ENCODE measurements around the gene TNFRSF14.

TNFRSF14 gene

GRCh38 chr1:2605509-2606395 is 49.6 kb downstream of the TNFRSF14 start:
- no peak for TF ChIP-seq CTCF (IDR thresholded peaks at IDR 0.05; ENCODE audit: control insufficient read depth, insufficient read depth, low read depth, low read length, missing control alignments)
- no peak overlapping the region for H3K4me3 ChIP-seq (ENCODE audit: control insufficient read depth, low read depth, low read length)
- DNase-seq (ENCODE audit: low read depth) = no peak

GRCh38 chr1:2606396-2606880 is 50.3 kb downstream of the TNFRSF14 start:
- no peak overlapping the region for H3K4me3 ChIP-seq (ENCODE audit: control insufficient read depth, low read depth, low read length)
- TF ChIP-seq CTCF (IDR thresholded peaks at IDR 0.05; ENCODE audit: control insufficient read depth, insufficient read depth, low read depth, low read length, missing control alignments) = no peak
- DNase-seq (ENCODE audit: low read depth) = no peak

GRCh38 chr1:2606881-2607621 is 50.9 kb downstream of the TNFRSF14 start:
- no peak for DNase-seq (ENCODE audit: low read depth)
- H3K4me3 ChIP-seq (ENCODE audit: control insufficient read depth, low read depth, low read length) = no peak overlapping the region
- no peak for TF ChIP-seq CTCF (IDR thresholded peaks at IDR 0.05; ENCODE audit: control insufficient read depth, insufficient read depth, low read depth, low read length, missing control alignments)

- no peak overlapping the region for H3K4me3 ChIP-seq (ENCODE audit: control insufficient read depth, low read depth, low read length)
- no peak for TF ChIP-seq CTCF (IDR thresholded peaks at IDR 0.05; ENCODE audit: control insufficient read depth, insufficient read depth, low read depth, low read length, missing control alignments)
- DNase-seq (ENCODE audit: low read depth) = no peak
Measured at GRCh38 chr1:2607641-2608091, 51.5 kb downstream of the TNFRSF14 start.

- DNase-seq (ENCODE audit: low read depth) = no peak
- H3K4me3 ChIP-seq (ENCODE audit: control insufficient read depth, low read depth, low read length) = no peak overlapping the region
- TF ChIP-seq CTCF (IDR thresholded peaks at IDR 0.05; ENCODE audit: control insufficient read depth, insufficient read depth, low read depth, low read length, missing control alignments) = no peak
Measured at GRCh38 chr1:2609319-2610035, 53.3 kb downstream of the TNFRSF14 start.

Data from AG09309 (cell line).